Measurements from ENCODE around the gene BCL11A.

DNA sequence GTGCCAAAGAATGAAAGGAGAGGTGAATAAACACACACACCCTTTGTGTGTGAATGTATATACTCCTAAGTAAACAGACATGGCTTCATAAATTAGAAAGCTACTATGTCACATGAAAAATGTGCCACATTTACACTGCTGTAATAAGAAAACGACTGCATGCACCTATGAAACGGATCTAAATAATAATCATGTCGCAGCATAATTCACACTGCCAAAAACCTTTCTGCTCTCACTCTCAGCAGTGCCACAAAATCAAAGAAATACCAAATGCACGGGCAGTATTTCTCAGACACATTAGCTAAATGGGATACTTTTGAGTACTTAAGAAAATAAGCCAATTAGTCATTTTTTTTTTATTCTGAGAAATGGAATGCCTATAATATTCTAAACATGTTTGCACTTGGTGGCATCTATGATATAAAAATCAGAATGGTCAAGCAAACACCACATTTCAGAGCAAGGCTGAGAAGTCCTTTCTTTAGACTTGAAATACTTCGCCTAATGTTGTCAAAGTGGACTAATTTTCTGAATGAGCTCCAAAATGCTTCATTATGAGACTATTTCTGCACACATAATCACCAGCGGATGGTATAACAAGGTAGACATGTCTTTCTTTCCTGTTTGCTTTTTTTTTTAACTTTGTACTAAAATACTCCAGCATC is 6.6 kb downstream of the BCL11A start:
- TF ChIP-seq, protein P1, sequence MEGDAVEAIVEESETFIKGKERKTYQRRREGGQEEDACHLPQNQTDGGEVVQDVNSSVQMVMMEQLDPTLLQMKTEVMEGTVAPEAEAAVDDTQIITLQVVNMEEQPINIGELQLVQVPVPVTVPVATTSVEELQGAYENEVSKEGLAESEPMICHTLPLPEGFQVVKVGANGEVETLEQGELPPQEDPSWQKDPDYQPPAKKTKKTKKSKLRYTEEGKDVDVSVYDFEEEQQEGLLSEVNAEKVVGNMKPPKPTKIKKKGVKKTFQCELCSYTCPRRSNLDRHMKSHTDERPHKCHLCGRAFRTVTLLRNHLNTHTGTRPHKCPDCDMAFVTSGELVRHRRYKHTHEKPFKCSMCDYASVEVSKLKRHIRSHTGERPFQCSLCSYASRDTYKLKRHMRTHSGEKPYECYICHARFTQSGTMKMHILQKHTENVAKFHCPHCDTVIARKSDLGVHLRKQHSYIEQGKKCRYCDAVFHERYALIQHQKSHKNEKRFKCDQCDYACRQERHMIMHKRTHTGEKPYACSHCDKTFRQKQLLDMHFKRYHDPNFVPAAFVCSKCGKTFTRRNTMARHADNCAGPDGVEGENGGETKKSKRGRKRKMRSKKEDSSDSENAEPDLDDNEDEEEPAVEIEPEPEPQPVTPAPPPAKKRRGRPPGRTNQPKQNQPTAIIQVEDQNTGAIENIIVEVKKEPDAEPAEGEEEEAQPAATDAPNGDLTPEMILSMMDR (IDR thresholded peaks at IDR 0.05): no peak
- TF ChIP-seq EZH2phosphoT487 (IDR thresholded peaks at IDR 0.05): no peak
- no peak for TF ChIP-seq EZH2 (IDR thresholded peaks at IDR 0.05)

Data from neural progenitor cell (in vitro differentiated cells).